ENCODE data around the gene SMCHD1.

The SMCHD1 gene

GRCh38 chr18:2853926-2854664, 198.6 kb downstream of the SMCHD1 start:
- no peak for DNase-seq
